Rectal smooth muscle tissue (tissue), 1 donor: ENCODE measurements around the gene TBCD.
"Not testable (repeated sequence)": the region's sequence is repeated elsewhere in the genome, so short reads cannot be mapped to it uniquely, and the experiment has no call there.

ENCODE experiments used
- H3K27ac ChIP-seq: one replicate; pipeline ENCODE4 v1.7.0; 2013; ENCODE audit warnings: low read depth, low read length, inconsistent platforms
- H3K27me3 ChIP-seq: one replicate; pipeline ENCODE4 v1.7.0; 2013; ENCODE audit warnings: low read length; ENCODE audit not compliant: control insufficient read depth, insufficient read depth
- H3K36me3 ChIP-seq: one replicate; pipeline ENCODE4 v1.7.0; 2013; ENCODE audit warnings: low read length; ENCODE audit not compliant: control insufficient read depth, insufficient read depth
- H3K4me1 ChIP-seq: one replicate; pipeline ENCODE4 v1.7.0; 2013; ENCODE audit warnings: low read length; ENCODE audit not compliant: control insufficient read depth, insufficient read depth
- H3K4me3 ChIP-seq: one replicate; pipeline ENCODE4 v1.7.0; 2013; ENCODE audit warnings: low read length
- H3K9ac ChIP-seq: one replicate; pipeline ENCODE4 v1.7.0; 2013; ENCODE audit warnings: low read length

The TBCD gene

GRCh38 chr17:82780971-82781893, 29.4 kb downstream of the TBCD start:
- H3K4me3 ChIP-seq, result no peak overlapping the region
- no peak overlapping the region for H3K27ac ChIP-seq

DNA sequence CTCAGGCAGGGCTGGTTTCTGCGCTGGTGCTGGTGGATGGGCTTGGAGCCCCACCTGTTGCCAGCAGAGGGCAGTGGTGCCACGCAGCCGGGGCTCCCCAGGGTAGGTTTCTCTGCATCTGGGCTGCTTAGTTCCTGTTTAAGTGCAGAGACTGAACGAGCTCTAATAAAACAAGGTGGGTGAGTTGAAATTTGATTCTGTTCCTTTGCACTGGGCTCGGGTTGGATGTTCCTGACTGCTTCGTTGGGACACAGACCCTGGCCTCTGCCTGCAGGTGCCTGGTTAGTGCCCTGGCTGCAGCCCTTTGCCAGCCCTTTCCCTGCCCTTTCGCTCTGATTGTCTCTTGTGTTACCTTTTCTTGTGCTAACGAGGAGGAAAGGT, 30.0 kb downstream of the TBCD start:
- Histone ChIP-seq H3K27ac (no peak overlapping the region), H3K9ac (no peak overlapping the region), H3K4me1 (no peaks in the 10 kb centered on the region), H3K36me3 (peaks cover 3% of the 10 kb centered on the region), H3K4me3 (no peak overlapping the region), H3K27me3 (no peaks in the 10 kb centered on the region)

More at GRCh38 chr17:82780971-82781893, 29.4 kb downstream of the TBCD start:
- Histone ChIP-seq H3K4me1 (no peaks in the 10 kb centered on the region), H3K9ac (no peak overlapping the region), H3K27me3 (no peaks in the 10 kb centered on the region), H3K36me3 (peaks cover 6% of the 10 kb centered on the region)

- Histone ChIP-seq H3K4me3 (peak overlapping the region; percentile 9), H3K27ac (no peak overlapping the region)
These were observed 30.9 kb downstream of the TBCD start for GRCh38 chr17:82782657-82783207.

DNA sequence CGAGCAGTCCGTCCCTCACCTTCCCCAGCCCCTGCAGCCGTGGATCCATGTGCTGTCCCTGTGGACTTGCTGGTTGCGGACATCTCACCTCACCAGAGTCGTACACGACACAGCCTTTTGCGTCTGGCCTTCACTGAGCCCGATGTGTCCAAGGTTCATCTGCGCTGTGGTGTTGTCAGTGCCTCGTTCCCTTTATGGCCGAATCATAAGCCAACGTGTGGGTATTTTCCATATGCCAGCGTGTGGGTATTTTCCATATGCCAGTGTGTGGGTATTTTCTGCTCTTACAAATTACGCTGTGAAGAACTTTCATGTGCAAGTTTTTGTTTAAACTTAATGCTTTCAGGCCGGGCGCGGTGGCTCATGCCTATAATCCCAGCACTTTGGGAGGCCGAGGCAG, 31.6 kb downstream of the TBCD start:
- Histone ChIP-seq H3K4me1 (no peaks in the 10 kb centered on the region), H3K36me3 (peaks cover 3% of the 10 kb centered on the region), H3K4me3 (no peak overlapping the region), H3K27ac (no peak overlapping the region), H3K9ac (no peak overlapping the region), H3K27me3 (no peaks in the 10 kb centered on the region)

More at GRCh38 chr17:82782657-82783207, 30.9 kb downstream of the TBCD start:
- Histone ChIP-seq H3K36me3 (peaks cover 3% of the 10 kb centered on the region), H3K27me3 (no peaks in the 10 kb centered on the region), H3K9ac (no peak overlapping the region), H3K4me1 (no peaks in the 10 kb centered on the region)

GRCh38 chr17:82785581-82785980, 33.7 kb downstream of the TBCD start:
- H3K27me3 ChIP-seq, H3K27ac ChIP-seq, H3K4me3 ChIP-seq, H3K4me1 ChIP-seq, H3K9ac ChIP-seq, H3K36me3 ChIP-seq: not testable (repeated sequence)

DNA sequence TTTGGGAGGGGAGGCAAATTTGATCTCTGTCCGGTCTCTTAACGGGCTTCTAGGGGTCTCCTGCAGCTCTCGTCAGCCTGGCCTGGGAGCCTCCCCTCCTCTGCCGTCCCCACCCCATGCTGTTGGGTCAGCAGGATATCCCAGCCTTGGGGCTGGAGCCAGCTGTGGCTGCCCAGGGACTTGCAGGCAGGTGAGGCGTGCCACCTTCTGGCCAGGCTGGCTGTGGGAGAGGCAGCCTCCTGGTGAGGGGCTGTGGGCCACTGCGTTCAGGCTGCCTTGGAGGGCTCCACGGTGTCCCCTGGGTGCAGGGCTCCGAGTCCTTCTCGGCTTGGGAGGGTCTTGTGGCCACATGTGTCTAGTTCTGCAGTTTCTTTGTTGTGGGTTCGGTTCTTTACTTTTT, 34.6 kb downstream of the TBCD start:
- H3K4me3 ChIP-seq, result no peak overlapping the region
- H3K27ac ChIP-seq, result no peak overlapping the region
- no peaks in the 10 kb centered on the region for H3K4me1 ChIP-seq
- no peaks in the 10 kb centered on the region for H3K27me3 ChIP-seq
- peaks cover 3% of the 10 kb centered on the region for H3K36me3 ChIP-seq
- no peak overlapping the region for H3K9ac ChIP-seq

GRCh38 chr17:82787081-82787848, 35.4 kb downstream of the TBCD start:
- Histone ChIP-seq H3K4me3 (no peak overlapping the region), H3K27me3 (no peaks in the 10 kb centered on the region), H3K4me1 (no peaks in the 10 kb centered on the region)

DNA sequence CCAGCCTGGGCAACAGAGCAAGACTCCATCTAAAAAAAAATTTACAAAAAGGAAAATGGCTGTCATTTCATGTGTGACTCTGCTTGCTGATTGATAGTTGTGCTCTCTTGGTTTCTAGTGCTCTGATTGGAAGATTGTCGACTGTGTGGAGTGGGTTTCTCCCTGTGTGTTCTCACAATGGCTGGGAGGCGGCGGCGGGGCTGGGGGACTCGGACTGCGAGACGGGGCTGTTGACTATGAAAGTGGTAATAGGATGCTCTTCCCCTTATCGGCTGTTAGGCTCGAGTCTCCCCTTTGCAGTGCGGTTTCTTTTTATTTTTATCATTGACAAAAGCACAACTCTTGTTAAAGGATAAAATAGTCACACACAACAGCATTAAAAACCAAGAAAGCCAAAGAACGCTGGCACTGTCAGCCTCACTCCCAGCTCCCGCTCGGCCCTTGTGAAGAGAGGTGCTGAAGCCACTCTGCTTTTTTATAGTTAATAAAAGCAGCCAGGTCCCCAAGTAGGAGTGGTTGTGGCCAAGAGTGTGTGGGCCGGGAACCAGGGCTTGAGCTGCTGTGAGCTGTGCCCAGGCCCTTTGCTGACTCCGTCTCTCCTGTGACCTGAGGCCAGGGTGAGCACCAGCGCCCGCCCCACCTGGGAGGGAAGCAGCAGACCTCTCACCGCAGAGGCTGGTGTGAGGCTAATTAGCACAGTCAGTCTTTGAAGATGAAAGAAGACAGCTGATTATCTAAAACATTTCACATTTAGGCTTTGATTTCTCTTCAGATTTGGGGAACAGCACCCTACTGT, 36.5 kb downstream of the TBCD start:
- Histone ChIP-seq H3K9ac (no peak overlapping the region), H3K27ac (no peak overlapping the region), H3K4me1 (peaks cover 4% of the 10 kb centered on the region), H3K36me3 (peaks cover 3% of the 10 kb centered on the region), H3K4me3 (no peak overlapping the region), H3K27me3 (no peaks in the 10 kb centered on the region)

More at GRCh38 chr17:82787081-82787848, 35.4 kb downstream of the TBCD start:
- H3K27ac ChIP-seq, result no peak overlapping the region
- H3K9ac ChIP-seq, result no peak overlapping the region
- peaks cover 3% of the 10 kb centered on the region for H3K36me3 ChIP-seq

GRCh38 chr17:82789051-82789592, 37.3 kb downstream of the TBCD start:
- H3K27ac ChIP-seq, result no peak overlapping the region
- peaks cover 3% of the 10 kb centered on the region for H3K36me3 ChIP-seq
- H3K27me3 ChIP-seq, result no peaks in the 10 kb centered on the region
- peaks cover 11% of the 10 kb centered on the region for H3K4me1 ChIP-seq
- H3K9ac ChIP-seq, result no peak overlapping the region
- no peak overlapping the region for H3K4me3 ChIP-seq

GRCh38 chr17:82789806-82790205, 37.9 kb downstream of the TBCD start:
- peaks cover 18% of the 10 kb centered on the region for H3K4me1 ChIP-seq
- no peak overlapping the region for H3K27ac ChIP-seq
- H3K9ac ChIP-seq, result no peak overlapping the region
- no peaks in the 10 kb centered on the region for H3K27me3 ChIP-seq
- no peaks in the 10 kb centered on the region for H3K36me3 ChIP-seq
- H3K4me3 ChIP-seq, result no peak overlapping the region

- H3K27ac ChIP-seq, result no peak overlapping the region
- H3K36me3 ChIP-seq, result no peaks in the 10 kb centered on the region
- H3K4me1 ChIP-seq, result peaks cover 22% of the 10 kb centered on the region
- H3K27me3 ChIP-seq, result no peaks in the 10 kb centered on the region
- no peak overlapping the region for H3K9ac ChIP-seq
- no peak overlapping the region for H3K4me3 ChIP-seq
These were observed 38.5 kb downstream of the TBCD start for GRCh38 chr17:82790391-82790790.
